ENCODE measurements around the gene ST8SIA6. TPM values are rescaled to one million over a fixed set of nuclear protein-coding genes. Genes with fewer than 3 reads are reported as not detected.

The ST8SIA6 gene
- total and polyA plus RNA-seq, 2 of the 8 experiments (the other 6 are each of a cell fraction or from before 2014, with no cell fraction given), result 0.70 to 1.1 TPM

DNA sequence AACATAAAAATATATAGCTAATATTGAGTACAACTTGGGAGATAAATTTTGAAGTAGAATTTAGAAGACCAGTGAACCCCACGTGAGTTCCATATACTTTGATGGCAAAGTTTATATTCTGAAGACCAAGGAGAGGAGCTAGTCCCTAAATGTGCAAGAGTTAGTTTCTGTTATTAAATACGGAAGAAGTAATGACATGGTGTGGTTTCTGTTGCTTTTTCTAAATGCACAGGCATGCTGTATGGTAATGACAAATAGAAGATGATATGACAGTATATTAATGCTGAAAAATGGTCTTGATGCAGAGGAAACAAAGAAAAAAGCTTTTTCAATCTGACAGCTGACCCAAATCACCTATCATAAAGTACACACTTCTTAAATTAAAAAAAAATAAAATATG lies 101.8 kb downstream of the ST8SIA6 start:
- TF ChIP-seq, protein P1, sequence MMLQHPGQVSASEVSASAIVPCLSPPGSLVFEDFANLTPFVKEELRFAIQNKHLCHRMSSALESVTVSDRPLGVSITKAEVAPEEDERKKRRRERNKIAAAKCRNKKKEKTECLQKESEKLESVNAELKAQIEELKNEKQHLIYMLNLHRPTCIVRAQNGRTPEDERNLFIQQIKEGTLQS (IDR thresholded peaks at IDR 0.05; ENCODE audit: insufficient read depth, low read depth, low read length), result no peak
- TF ChIP-seq SP2 (IDR thresholded peaks at IDR 0.05; ENCODE audit: low read length) (no peak), CREB1 (IDR thresholded peaks at IDR 0.05) (no peak), FOSL1 (IDR thresholded peaks at IDR 0.05; ENCODE audit: insufficient read depth, low read depth, low read length) (no peak), GTF2F1 (IDR thresholded peaks at IDR 0.05; ENCODE audit: borderline replicate concordance, low read depth, low read length) (no peak), SUZ12 (IDR thresholded peaks at IDR 0.05; ENCODE audit: low read length) (no peak), CHD2 (IDR thresholded peaks at IDR 0.05; ENCODE audit: low read length) (no peak), PHF8 (conservative IDR thresholded peaks at IDR 0.05; ENCODE audit: low read depth, low read length) (no peak), CEBPB (IDR thresholded peaks at IDR 0.05; ENCODE audit: low read depth, low read length) (no peak)
- 88% methylated on average over 2 of the region's 2 CpGs; no CpG with 5 or more reads in 1 of the 2 experiments for WGBS, 2 experiments (ENCODE audit: extremely low coverage in 1 of 2, insufficient coverage in 1 of 2, insufficient read length in 1 of 2, insufficient replicate concordance in 2 of 2, low coverage in 1 of 2, low lambda C conversion rate in 2 of 2, missing lambda C conversion rate in 1 of 2)
- no peak overlapping the region for H3K56ac ChIP-seq (replicated peaks; ENCODE audit: insufficient read length, low read depth, low read length)
- H3K79me1 ChIP-seq (ENCODE audit: low read depth, low read length), result no peaks in the 10 kb centered on the region
- H4K5ac ChIP-seq (ENCODE audit: insufficient read length, low read depth, low read length), result no peak overlapping the region
- H4K20me1 ChIP-seq (replicated peaks in 1 of 2; ENCODE audit: control insufficient read depth in 1 of 2, insufficient read depth in 2 of 2, low read length in 2 of 2), result no peaks in the 10 kb centered on the region
- no peak overlapping the region for H3K4me2 ChIP-seq (ENCODE audit: insufficient read depth in 1 of 2, low read depth in 2 of 2, low read length in 2 of 2)
- no peak overlapping the region for H2BK5ac ChIP-seq (ENCODE audit: low read depth, low read length)
- no peak overlapping the region for H2BK12ac ChIP-seq (ENCODE audit: low read depth, low read length)
- DNase-seq (ENCODE audit: low read depth in 1 of 2, low spot score in 2 of 2), result no peak
- no peak overlapping the region for H2AFZ ChIP-seq (ENCODE audit: low read length)
- H2BK20ac ChIP-seq (ENCODE audit: low read length), result no peak overlapping the region
- no peak for FAIRE-seq
- H4K8ac ChIP-seq (ENCODE audit: extremely low read depth, insufficient read depth, low read length), result no peak overlapping the region
- H3K79me2 ChIP-seq (ENCODE audit: control insufficient read depth in 1 of 2, insufficient read depth in 2 of 2, low read length in 2 of 2), result no peaks in the 10 kb centered on the region
- ChIA-PET POLR2A (ENCODE audit: partially characterized antibody) (interaction anchor here (0.7 kb wide), 1 partner anchor 101 kb away, joined by 3 read pairs; no protein-coding TSS in a partner anchor), CTCF (ENCODE audit: partially characterized antibody) (interaction anchor here (0.6 to 3.1 kb wide), 7 partner anchors 9 to 79 kb away, joined by 3 to 18 read pairs (median 4); no protein-coding TSS in a partner anchor)
- H3K23ac ChIP-seq (ENCODE audit: insufficient read length), result no peak overlapping the region
- no peaks in the 10 kb centered on the region for H3K9me3 ChIP-seq (ENCODE audit: insufficient read depth in 2 of 2, low read depth in 1 of 2, low read length in 1 of 2)
- H3K4me1 ChIP-seq (replicated peaks in 1 of 4; ENCODE audit: control insufficient read depth in 3 of 4, insufficient read depth in 4 of 4, low read length in 3 of 4), result no peaks in the 10 kb centered on the region
- H2BK15ac ChIP-seq (ENCODE audit: low read length), result no peak overlapping the region
- no peak overlapping the region for H3K18ac ChIP-seq (ENCODE audit: extremely low read depth, low read length)
- H4K91ac ChIP-seq (replicated peaks; ENCODE audit: insufficient read length, low read length), result no peak overlapping the region
- no peaks in the 10 kb centered on the region for H3K23me2 ChIP-seq (ENCODE audit: low read depth, low read length)
- no peaks in the 10 kb centered on the region for H3K27me3 ChIP-seq (replicated peaks in 1 of 4; ENCODE audit: control insufficient read depth in 3 of 4, extremely low read depth in 1 of 4, insufficient read depth in 3 of 4, low read length in 3 of 4)
- no peak overlapping the region for H3K9ac ChIP-seq (replicated peaks in 1 of 4; ENCODE audit: extremely low read depth in 1 of 4, low read depth in 3 of 4, low read length in 3 of 4)
- no peak overlapping the region for H3K4ac ChIP-seq (replicated peaks; ENCODE audit: insufficient read length, low read depth, low read length)
- H2BK120ac ChIP-seq (replicated peaks; ENCODE audit: low read depth, low read length), result no peak overlapping the region
- H3K36me3 ChIP-seq (ENCODE audit: control insufficient read depth in 2 of 4, insufficient read depth in 4 of 4, low read length in 3 of 4), result no peaks in the 10 kb centered on the region
- H2AK5ac ChIP-seq (ENCODE audit: low read depth, low read length), result no peak overlapping the region
- no peak overlapping the region for H3K4me3 ChIP-seq (ENCODE audit: extremely low read depth in 1 of 4, insufficient read depth in 2 of 4, low read depth in 3 of 4, low read length in 4 of 4)
- H3K27ac ChIP-seq (ENCODE audit: low read depth, low read length), result no peak overlapping the region
- no peak overlapping the region for H3K14ac ChIP-seq (ENCODE audit: insufficient read length)

All from H1 (cell line).